GM23338 (cell line): ENCODE data around the gene PPWD1. TPM values are rescaled to one million over a fixed set of nuclear protein-coding genes. Genes with fewer than 3 reads are reported as not detected.

Experiments used
- EZH2 ChIP-seq: fragments of 200-600 bp; sonication (generic); IDR thresholded peaks from one replicate; pipeline ENCODE4 v1.8.0; 2017; ENCODE audit warnings: antibody characterized with exemption, mild to moderate bottlenecking, low read depth; ENCODE audit not compliant: unreplicated experiment
- EZH2phosphoT487 ChIP-seq: fragments of 200-600 bp; sonication (generic); IDR thresholded peaks from one replicate; pipeline ENCODE4 v1.8.1; 2018; ENCODE audit warnings: antibody characterized with exemption; ENCODE audit not compliant: unreplicated experiment
- POLR2AphosphoS5 ChIP-seq: IDR thresholded peaks from 2 replicates; pipeline ENCODE4 v1.6.1; 2016; ENCODE audit warnings: antibody characterized with exemption, low read depth
- ZNF114 ChIP-seq: fragments of 250-450 bp; sonication (Bioruptor Pico); IDR thresholded peaks from 2 replicates; pipeline ENCODE4 v1.5.0; 2020; ENCODE audit warnings: mild to moderate bottlenecking, moderate library complexity
- polyA plus RNA-seq: library from polyadenylated mRNA; unstranded; fragments of >200 nt; fragmentation: Nextera tagmentation; extraction: Ambion mirVana; gene quantifications from 2 replicates; pipeline ENCODE4 v1.2.1, GENCODE V29; 2016
- small RNA-seq: library from RNA; depleted of rRNA; stranded (forward); fragments of <200 nt; gene quantifications from one replicate; pipeline ENCODE3, GENCODE V24; 2014; ENCODE audit warnings: low replicate concordance
- total RNA-seq: library from RNA; depleted of rRNA; stranded (reverse); fragments of >200 nt; shearing (Covaris generic); gene quantifications from 2 replicates; pipeline ENCODE4 v1.2.3, GENCODE V29; 2014; rRNA removed
- TF ChIP-seq, protein P1 (sequence below): IDR thresholded peaks from 2 replicates; pipeline ENCODE4 v1.6.1; 2016; ENCODE audit warnings: antibody characterized with exemption
- TF ChIP-seq, protein P2 (sequence below), 2 experiments: fragments of 200-600 bp in 1 of 2; sonication (generic) in 1 of 2; conservative IDR thresholded peaks; 2 replicates each; pipeline versions ENCODE4 v1.5.1 to v1.6.1; 2016 to 2017; ENCODE audit warnings: antibody characterized with exemption in 2 of 2, low read depth in 2 of 2, mild to moderate bottlenecking in 2 of 2, moderate library complexity in 1 of 2
- TF ChIP-seq, protein P3 (sequence below): IDR thresholded peaks from one replicate; pipeline ENCODE4 v1.6.1; 2018; ENCODE audit warnings: antibody characterized with exemption; ENCODE audit not compliant: unreplicated experiment

PPWD1 gene
- total and polyA plus RNA-seq, 2 experiments from 2014 or later = 34.8 to 57.1 TPM

- TF ChIP-seq, protein P1, sequence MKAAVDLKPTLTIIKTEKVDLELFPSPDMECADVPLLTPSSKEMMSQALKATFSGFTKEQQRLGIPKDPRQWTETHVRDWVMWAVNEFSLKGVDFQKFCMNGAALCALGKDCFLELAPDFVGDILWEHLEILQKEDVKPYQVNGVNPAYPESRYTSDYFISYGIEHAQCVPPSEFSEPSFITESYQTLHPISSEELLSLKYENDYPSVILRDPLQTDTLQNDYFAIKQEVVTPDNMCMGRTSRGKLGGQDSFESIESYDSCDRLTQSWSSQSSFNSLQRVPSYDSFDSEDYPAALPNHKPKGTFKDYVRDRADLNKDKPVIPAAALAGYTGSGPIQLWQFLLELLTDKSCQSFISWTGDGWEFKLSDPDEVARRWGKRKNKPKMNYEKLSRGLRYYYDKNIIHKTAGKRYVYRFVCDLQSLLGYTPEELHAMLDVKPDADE = no peak
- TF ChIP-seq EZH2phosphoT487 (no peak), POLR2AphosphoS5 (no peak), EZH2 (no peak), ZNF114 (CRISPR knock-in tag) (no peak)
- TF ChIP-seq, protein P2, sequence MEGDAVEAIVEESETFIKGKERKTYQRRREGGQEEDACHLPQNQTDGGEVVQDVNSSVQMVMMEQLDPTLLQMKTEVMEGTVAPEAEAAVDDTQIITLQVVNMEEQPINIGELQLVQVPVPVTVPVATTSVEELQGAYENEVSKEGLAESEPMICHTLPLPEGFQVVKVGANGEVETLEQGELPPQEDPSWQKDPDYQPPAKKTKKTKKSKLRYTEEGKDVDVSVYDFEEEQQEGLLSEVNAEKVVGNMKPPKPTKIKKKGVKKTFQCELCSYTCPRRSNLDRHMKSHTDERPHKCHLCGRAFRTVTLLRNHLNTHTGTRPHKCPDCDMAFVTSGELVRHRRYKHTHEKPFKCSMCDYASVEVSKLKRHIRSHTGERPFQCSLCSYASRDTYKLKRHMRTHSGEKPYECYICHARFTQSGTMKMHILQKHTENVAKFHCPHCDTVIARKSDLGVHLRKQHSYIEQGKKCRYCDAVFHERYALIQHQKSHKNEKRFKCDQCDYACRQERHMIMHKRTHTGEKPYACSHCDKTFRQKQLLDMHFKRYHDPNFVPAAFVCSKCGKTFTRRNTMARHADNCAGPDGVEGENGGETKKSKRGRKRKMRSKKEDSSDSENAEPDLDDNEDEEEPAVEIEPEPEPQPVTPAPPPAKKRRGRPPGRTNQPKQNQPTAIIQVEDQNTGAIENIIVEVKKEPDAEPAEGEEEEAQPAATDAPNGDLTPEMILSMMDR (conservative IDR thresholded peaks at IDR 0.05; ENCODE audit: low read depth in 2 of 2) = no peak
- TF ChIP-seq, protein P3, sequence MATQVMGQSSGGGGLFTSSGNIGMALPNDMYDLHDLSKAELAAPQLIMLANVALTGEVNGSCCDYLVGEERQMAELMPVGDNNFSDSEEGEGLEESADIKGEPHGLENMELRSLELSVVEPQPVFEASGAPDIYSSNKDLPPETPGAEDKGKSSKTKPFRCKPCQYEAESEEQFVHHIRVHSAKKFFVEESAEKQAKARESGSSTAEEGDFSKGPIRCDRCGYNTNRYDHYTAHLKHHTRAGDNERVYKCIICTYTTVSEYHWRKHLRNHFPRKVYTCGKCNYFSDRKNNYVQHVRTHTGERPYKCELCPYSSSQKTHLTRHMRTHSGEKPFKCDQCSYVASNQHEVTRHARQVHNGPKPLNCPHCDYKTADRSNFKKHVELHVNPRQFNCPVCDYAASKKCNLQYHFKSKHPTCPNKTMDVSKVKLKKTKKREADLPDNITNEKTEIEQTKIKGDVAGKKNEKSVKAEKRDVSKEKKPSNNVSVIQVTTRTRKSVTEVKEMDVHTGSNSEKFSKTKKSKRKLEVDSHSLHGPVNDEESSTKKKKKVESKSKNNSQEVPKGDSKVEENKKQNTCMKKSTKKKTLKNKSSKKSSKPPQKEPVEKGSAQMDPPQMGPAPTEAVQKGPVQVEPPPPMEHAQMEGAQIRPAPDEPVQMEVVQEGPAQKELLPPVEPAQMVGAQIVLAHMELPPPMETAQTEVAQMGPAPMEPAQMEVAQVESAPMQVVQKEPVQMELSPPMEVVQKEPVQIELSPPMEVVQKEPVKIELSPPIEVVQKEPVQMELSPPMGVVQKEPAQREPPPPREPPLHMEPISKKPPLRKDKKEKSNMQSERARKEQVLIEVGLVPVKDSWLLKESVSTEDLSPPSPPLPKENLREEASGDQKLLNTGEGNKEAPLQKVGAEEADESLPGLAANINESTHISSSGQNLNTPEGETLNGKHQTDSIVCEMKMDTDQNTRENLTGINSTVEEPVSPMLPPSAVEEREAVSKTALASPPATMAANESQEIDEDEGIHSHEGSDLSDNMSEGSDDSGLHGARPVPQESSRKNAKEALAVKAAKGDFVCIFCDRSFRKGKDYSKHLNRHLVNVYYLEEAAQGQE = no peak
Measured at GRCh38 chr5:65630981-65631380, 67.9 kb downstream of the PPWD1 start (continued).

Small RNA genes lying within 50 kb of the gene (small RNA-seq; reads per million reads assigned to genes)
- gene RNU6-540P = not detected

Other genes with a start within 250 kb of the PPWD1 start
- 1.0 and 2.0 TPM in 2 replicates for gene ADAMTS6, start 81.4 kb upstream of the PPWD1 start, total RNA-seq
- gene ADAMTS6, start 81.4 kb upstream of the PPWD1 start, polyA plus RNA-seq = 0.61 and 0.78 TPM in 2 replicates
- 50.2 and 54.9 TPM in 2 replicates for gene CENPK, start 128 bp upstream of the PPWD1 start, total RNA-seq
- gene CENPK, start 128 bp upstream of the PPWD1 start, polyA plus RNA-seq = 122 and 137 TPM in 2 replicates
- gene TRIM23, start 61.0 kb downstream of the PPWD1 start, total RNA-seq = 10.4 and 16.6 TPM in 2 replicates
- gene TRIM23, start 61.0 kb downstream of the PPWD1 start, polyA plus RNA-seq = 5.4 and 6.5 TPM in 2 replicates
- 4.2 and 5.1 TPM in 2 replicates for gene SHLD3, start 61.7 kb downstream of the PPWD1 start, total RNA-seq
- 4.8 and 7.0 TPM in 2 replicates for gene SHLD3, start 61.7 kb downstream of the PPWD1 start, polyA plus RNA-seq
- gene TRAPPC13, start 61.7 kb downstream of the PPWD1 start, total RNA-seq = 20.1 and 21.9 TPM in 2 replicates
- 15.1 and 16.3 TPM in 2 replicates for gene TRAPPC13, start 61.7 kb downstream of the PPWD1 start, polyA plus RNA-seq
- 12.5 and 14.8 TPM in 2 replicates for gene SGTB, start 158.8 kb downstream of the PPWD1 start, total RNA-seq
- gene SGTB, start 158.8 kb downstream of the PPWD1 start, polyA plus RNA-seq = 6.4 and 8.0 TPM in 2 replicates
- 155 and 168 TPM in 2 replicates for gene NLN, start 158.9 kb downstream of the PPWD1 start, total RNA-seq
- gene NLN, start 158.9 kb downstream of the PPWD1 start, polyA plus RNA-seq = 49.5 and 56.4 TPM in 2 replicates